HG03060 (cell line): ENCODE measurements around the gene CALCOCO2.

Source experiments
- ATAC-seq: cut with Tn5 transposase; IDR thresholded peaks from one replicate; pipeline ENCODE4 v1.9.1; 2021; ENCODE audit warnings: low read depth, moderate number of reproducible peaks; ENCODE audit not compliant: unreplicated experiment

CALCOCO2 gene

DNA sequence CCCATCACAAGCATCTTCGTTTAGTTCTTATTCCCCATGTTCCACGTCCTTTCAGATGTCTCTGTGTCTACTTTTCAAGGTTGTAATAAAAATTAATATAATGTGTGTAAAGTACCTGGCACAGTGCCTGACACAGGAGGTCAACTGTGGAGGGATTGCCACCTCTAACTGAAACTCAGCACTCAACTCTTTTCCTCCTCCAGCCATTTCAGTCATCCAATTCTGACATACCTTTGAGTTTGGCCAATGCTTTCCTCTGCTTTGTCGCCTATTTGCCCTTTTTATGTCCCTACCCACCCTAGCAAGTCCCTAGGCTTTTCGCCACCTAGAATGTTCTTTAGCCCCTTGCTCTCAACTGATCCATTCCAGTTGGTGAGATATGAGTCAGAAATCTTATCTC, 78.9 kb downstream of the CALCOCO2 start:
- no peak for ATAC-seq

- ATAC-seq, result no peak
Measured at GRCh38 chr17:48910370-48910769, 79.5 kb downstream of the CALCOCO2 start.

- ATAC-seq, result no peak
Measured at GRCh38 chr17:48912476-48912875, 81.6 kb downstream of the CALCOCO2 start.
